PFSK-1 (cell line): ENCODE measurements around the gene SMG6.

ENCODE experiments used
- FOXP2 ChIP-seq: optimal IDR thresholded peaks from 2 replicates; pipeline ENCODE3; 2011; ENCODE audit warnings: borderline replicate concordance, control low read depth, inconsistent platforms; ENCODE audit not compliant: insufficient read depth; ENCODE audit errors: extremely low read length, extremely low read depth
- POLR2AphosphoS5 ChIP-seq: IDR thresholded peaks from 2 replicates; pipeline ENCODE4 v1.6.1; 2012; ENCODE audit warnings: low read depth, mild to moderate bottlenecking, control low read depth, low read length, moderate library complexity
- REST ChIP-seq, 2 experiments: IDR thresholded peaks; 2 replicates each; pipeline versions ENCODE4 v1.6.1 to v1.8.0; 2011 to 2012; ENCODE audit warnings: low read depth in 2 of 2, low read length in 2 of 2, control low read depth in 1 of 2, inconsistent platforms in 1 of 2, mild to moderate bottlenecking in 1 of 2, moderate library complexity in 1 of 2; ENCODE audit not compliant: insufficient read depth in 1 of 2
- SIN3A ChIP-seq: IDR thresholded peaks from 2 replicates; pipeline ENCODE4 v1.6.1; 2012; ENCODE audit warnings: mild to moderate bottlenecking, low read length, moderate library complexity, borderline replicate concordance; ENCODE audit not compliant: insufficient read depth
- TAF1 ChIP-seq: IDR thresholded peaks from 2 replicates; pipeline ENCODE4 v1.6.1; 2012; ENCODE audit warnings: low read length, control low read depth, borderline replicate concordance; ENCODE audit not compliant: insufficient read depth

SMG6 gene

GRCh38 chr17:2202996-2203575 lies 100.5 kb downstream of the SMG6 start:
- no peak for TF ChIP-seq FOXP2
- no peak for TF ChIP-seq TAF1
- no peak for TF ChIP-seq POLR2AphosphoS5
- no peak for TF ChIP-seq REST (IDR thresholded peaks at IDR 0.05; ENCODE audit: insufficient read depth in 1 of 2, low read depth in 2 of 2, low read length in 2 of 2)
- TF ChIP-seq SIN3A = no peak

- TF ChIP-seq SIN3A (no peak), REST (IDR thresholded peaks at IDR 0.05; ENCODE audit: insufficient read depth in 1 of 2, low read depth in 2 of 2, low read length in 2 of 2) (no peak), TAF1 (no peak), FOXP2 (no peak), POLR2AphosphoS5 (no peak)
Observed at GRCh38 chr17:2202302-2202995, 101.1 kb downstream of the SMG6 start.

GRCh38 chr17:2198927-2199326 lies 104.7 kb downstream of the SMG6 start:
- TF ChIP-seq REST (IDR thresholded peaks at IDR 0.05; ENCODE audit: insufficient read depth in 1 of 2, low read depth in 2 of 2, low read length in 2 of 2) = no peak
- TF ChIP-seq SIN3A = no peak
- no peak for TF ChIP-seq POLR2AphosphoS5
- TF ChIP-seq FOXP2 = no peak
- no peak for TF ChIP-seq TAF1

- TF ChIP-seq REST (IDR thresholded peaks at IDR 0.05; ENCODE audit: insufficient read depth in 1 of 2, low read depth in 2 of 2, low read length in 2 of 2) (no peak), SIN3A (no peak), POLR2AphosphoS5 (no peak), FOXP2 (no peak), TAF1 (no peak)
Observed at GRCh38 chr17:2197271-2197670, 106.3 kb downstream of the SMG6 start.
